Measurements from ENCODE around the gene PLEKHG4.

PLEKHG4 gene

GRCh38 chr16:67294171-67294757, 14.9 kb downstream of the PLEKHG4 start:
- DNase-seq, result no peak

GRCh38 chr16:67294938-67295361, 15.6 kb downstream of the PLEKHG4 start:
- no peak for DNase-seq

GRCh38 chr16:67296420-67296819, 17.1 kb downstream of the PLEKHG4 start:
- no peak for DNase-seq

- no peak for DNase-seq
Measured at GRCh38 chr16:67298277-67298676, 18.9 kb downstream of the PLEKHG4 start.

- no peak for DNase-seq
Measured at GRCh38 chr16:67299269-67299668, 19.9 kb downstream of the PLEKHG4 start.

GRCh38 chr16:67301080-67301782, 21.9 kb downstream of the PLEKHG4 start:
- no peak for DNase-seq

- no peak for DNase-seq
Measured at GRCh38 chr16:67302076-67302475, 22.7 kb downstream of the PLEKHG4 start.

GRCh38 chr16:67302970-67303369, 23.6 kb downstream of the PLEKHG4 start:
- DNase-seq, result no peak

- no peak for DNase-seq
Measured at GRCh38 chr16:67304020-67304419, 24.7 kb downstream of the PLEKHG4 start.

GRCh38 chr16:67305216-67306071, 26.1 kb downstream of the PLEKHG4 start:
- no peak for DNase-seq

- DNase-seq, result no peak
Measured at GRCh38 chr16:67310561-67310960, 31.2 kb downstream of the PLEKHG4 start.

- DNase-seq, result peak; percentile 87 to 91
Measured at GRCh38 chr16:67311607-67312488, 32.5 kb downstream of the PLEKHG4 start.

GRCh38 chr16:67312719-67313118, 33.4 kb downstream of the PLEKHG4 start:
- DNase-seq, result no peak

- DNase-seq, result no peak
Measured at GRCh38 chr16:67317853-67318252, 38.5 kb downstream of the PLEKHG4 start.

GRCh38 chr16:67326115-67326471, 46.8 kb downstream of the PLEKHG4 start:
- DNase-seq, result no peak

- DNase-seq, result peak; percentile 76 to 79
Measured at GRCh38 chr16:67326472-67327309, 47.4 kb downstream of the PLEKHG4 start, which contains the start of the genes KCTD19 and LRRC36. KCTD19 (minus strand) TSS chr16:67326741; CDS start chr16:67326707, 34 bp downstream. LRRC36 (plus strand) TSS chr16:67326815; CDS start chr16:67326863, 48 bp downstream.

GRCh38 chr16:67327743-67328142, 48.4 kb downstream of the PLEKHG4 start:
- DNase-seq, result no peak

GRCh38 chr16:67329901-67330300, 50.6 kb downstream of the PLEKHG4 start:
- no peak for DNase-seq

- no peak for DNase-seq
Measured at GRCh38 chr16:67333315-67333714, 54.0 kb downstream of the PLEKHG4 start.

- DNase-seq, result no peak
Measured at GRCh38 chr16:67336116-67336515, 56.8 kb downstream of the PLEKHG4 start.

- no peak for DNase-seq
Measured at GRCh38 chr16:67336648-67337047, 57.3 kb downstream of the PLEKHG4 start.
